Upper lobe of right lung (tissue), 1 donor: Measurements from ENCODE around the gene ARFGEF3. TPM values are rescaled to one million over a fixed set of nuclear protein-coding genes. Genes with fewer than 3 reads are reported as not detected.

ENCODE experiments used
- ATAC-seq: fragments of 200-7000 bp; cut with Tn5 transposase; one replicate; pipeline ENCODE4 v1.9.1; 2020; ENCODE audit warnings: mild to moderate bottlenecking, moderate library complexity
- DNase-seq: peaks from one replicate; pipeline ENCODE4 v3.0.0-alpha.2; 2020
- H3K27ac ChIP-seq: fragments of 200-600 bp; one replicate; pipeline ENCODE4 v1.8.0; 2022
- H3K27me3 ChIP-seq: fragments of 200-600 bp; one replicate; pipeline ENCODE4 v1.8.0; 2022; ENCODE audit warnings: mild to moderate bottlenecking
- H3K36me3 ChIP-seq: fragments of 200-600 bp; one replicate; pipeline ENCODE4 v1.8.0; 2022
- H3K4me1 ChIP-seq: fragments of 200-600 bp; one replicate; pipeline ENCODE4 v1.8.0; 2022
- H3K4me3 ChIP-seq: fragments of 200-600 bp; one replicate; pipeline ENCODE4 v1.8.0; 2022; ENCODE audit warnings: mild to moderate bottlenecking
- H3K9me3 ChIP-seq: fragments of 200-600 bp; one replicate; pipeline ENCODE4 v1.8.0; 2022
- CTCF ChIP-seq: fragments of 200-600 bp; IDR thresholded peaks from one replicate; pipeline ENCODE4 v1.8.0; 2022; ENCODE audit warnings: antibody characterized with exemption
- intact Hi-C: fragments of 100-400 bp; cut with DNase I; formaldehyde crosslinking; loops from one replicate; pipeline ENCODE4 v1.11.0; 2022
- total RNA-seq: library from RNA; stranded (reverse); fragmentation: NEBNext Ultra II Directional; extraction: Animal tissue kit (Norgen Biotek cat#: 25700); gene quantifications from one replicate; pipeline ENCODE4 v1.2.1, GENCODE V29; 2021
- donor health status: DM: no; HTN: yes; CAD: no; lungs with severe emphysema.

The ARFGEF3 gene
- total RNA-seq, 1 donor from 2014 or later: 27.2 TPM

- no peaks in the 10 kb centered on the region for H3K9me3 ChIP-seq
- H3K36me3 ChIP-seq: no peaks in the 10 kb centered on the region
- TF ChIP-seq CTCF: no peak
- intact Hi-C loops: no loop called here
- DNase-seq: no peak
- no peaks in the 10 kb centered on the region for H3K27me3 ChIP-seq
- no peak overlapping the region for H3K4me3 ChIP-seq
- H3K27ac ChIP-seq: no peak overlapping the region
- no peak for ATAC-seq
- no peaks in the 10 kb centered on the region for H3K4me1 ChIP-seq
Measured at GRCh38 chr6:138226700-138227315, 65.1 kb downstream of the ARFGEF3 start.

GRCh38 chr6:138227316-138227781 lies 65.6 kb downstream of the ARFGEF3 start:
- peak; percentile 67 for DNase-seq
- Histone ChIP-seq H3K4me3 (no peak overlapping the region), H3K4me1 (no peaks in the 10 kb centered on the region), H3K27me3 (no peaks in the 10 kb centered on the region), H3K27ac (no peak overlapping the region), H3K36me3 (no peaks in the 10 kb centered on the region), H3K9me3 (no peaks in the 10 kb centered on the region)
- ATAC-seq: peak; percentile 78
- TF ChIP-seq CTCF: no peak
- intact Hi-C loops: no loop called here

- H3K27ac ChIP-seq: no peak overlapping the region
- no peak for TF ChIP-seq CTCF
Measured at GRCh38 chr6:138229072-138229471, 67.3 kb downstream of the ARFGEF3 start.

GRCh38 chr6:138229663-138230179 lies 68.0 kb downstream of the ARFGEF3 start:
- no peak for TF ChIP-seq CTCF
- no peaks in the 10 kb centered on the region for H3K9me3 ChIP-seq
- H3K4me3 ChIP-seq: no peak overlapping the region
- DNase-seq (no peak), ATAC-seq (no peak)
- no peak overlapping the region for H3K27ac ChIP-seq
- H3K36me3 ChIP-seq: no peaks in the 10 kb centered on the region
- H3K4me1 ChIP-seq: no peaks in the 10 kb centered on the region
- no peaks in the 10 kb centered on the region for H3K27me3 ChIP-seq
- intact Hi-C loops: no loop called here

More at GRCh38 chr6:138229072-138229471, 67.3 kb downstream of the ARFGEF3 start:
- Histone ChIP-seq H3K4me3 (no peak overlapping the region), H3K4me1 (no peaks in the 10 kb centered on the region), H3K9me3 (no peaks in the 10 kb centered on the region), H3K27me3 (no peaks in the 10 kb centered on the region), H3K36me3 (no peaks in the 10 kb centered on the region)
- intact Hi-C loops: no loop called here
- DNase-seq (no peak), ATAC-seq (no peak)

GRCh38 chr6:138230221-138230620 lies 68.5 kb downstream of the ARFGEF3 start:
- no peaks in the 10 kb centered on the region for H3K4me1 ChIP-seq
- H3K27me3 ChIP-seq: no peaks in the 10 kb centered on the region
- TF ChIP-seq CTCF: no peak
- H3K9me3 ChIP-seq: no peaks in the 10 kb centered on the region
- no peak for ATAC-seq
- intact Hi-C loops: no loop called here
- H3K4me3 ChIP-seq: no peak overlapping the region
- H3K36me3 ChIP-seq: no peaks in the 10 kb centered on the region
- no peak overlapping the region for H3K27ac ChIP-seq
- DNase-seq: no peak
